Fibroblast of skin of left biceps (primary cell): ENCODE results near the gene NSMF.
A peak's percentile ranks its signal among the peaks of the same experiment; 100 is the strongest.

Source experiments
- DNase-seq, 2 experiments: peaks; one replicate each; pipeline ENCODE4 v3.0.0-alpha.2; 2013; ENCODE audit warnings: low read depth in 2 of 2

NSMF gene

GRCh38 chr9:137459152-137459600, at the start of gene NSMF:
NSMF (minus strand) TSS chr9:137459334; CDS start chr9:137459102, 232 bp downstream.
- DNase-seq = peak; percentile 70 to 76

- DNase-seq = peak; percentile 60 to 61
Observed at GRCh38 chr9:137506702-137507171, 47.6 kb upstream of the NSMF start.

GRCh38 chr9:137506274-137506673, 47.1 kb upstream of the NSMF start:
- DNase-seq = no peak

- no peak for DNase-seq
Observed at GRCh38 chr9:137505421-137506140, 46.4 kb upstream of the NSMF start.

GRCh38 chr9:137504432-137504777, 45.3 kb upstream of the NSMF start:
- no peak for DNase-seq

GRCh38 chr9:137502008-137502911, 43.1 kb upstream of the NSMF start:
- DNase-seq = no peak

GRCh38 chr9:137501457-137501856, 42.3 kb upstream of the NSMF start:
- DNase-seq = no peak

- DNase-seq = no peak
Observed at GRCh38 chr9:137500666-137501397, 41.7 kb upstream of the NSMF start.

- DNase-seq = no peak
Observed at GRCh38 chr9:137499858-137500661, 40.9 kb upstream of the NSMF start.

GRCh38 chr9:137499416-137499815, 40.3 kb upstream of the NSMF start:
- no peak for DNase-seq

- DNase-seq = no peak
Observed at GRCh38 chr9:137498720-137499150, 39.6 kb upstream of the NSMF start.

- DNase-seq = no peak
Observed at GRCh38 chr9:137497921-137498719, 39.0 kb upstream of the NSMF start.

GRCh38 chr9:137496601-137497375, 37.7 kb upstream of the NSMF start:
- DNase-seq = no peak

- no peak for DNase-seq
Observed at GRCh38 chr9:137494550-137495351, 35.6 kb upstream of the NSMF start.

GRCh38 chr9:137494104-137494544, 35.0 kb upstream of the NSMF start:
- no peak for DNase-seq

GRCh38 chr9:137493364-137494103, 34.4 kb upstream of the NSMF start:
- DNase-seq = no peak

GRCh38 chr9:137492464-137493363, 33.6 kb upstream of the NSMF start:
- no peak for DNase-seq
